DND-41 (cell line): Measurements from ENCODE around the gene CARHSP1.

ENCODE experiments used
- ATAC-seq: fragments of 200-7000 bp; cut with Tn5 transposase; 3 replicates; pipeline ENCODE4 v1.9.1; 2021; ENCODE audit warnings: low read depth; ENCODE audit not compliant: insufficient read depth
- DNase-seq: peaks from one replicate; pipeline ENCODE4 v3.0.0-alpha.2; 2020
- H2AFZ ChIP-seq: 2 replicates; pipeline ENCODE4 v1.6.0; 2012; ENCODE audit warnings: low read depth, low read length
- H3K27ac ChIP-seq: 2 replicates; pipeline ENCODE4 v1.5.1; 2012; ENCODE audit warnings: low read length, inconsistent platforms
- H3K27me3 ChIP-seq: fragments of 200-600 bp; sonication (generic); 2 replicates; pipeline ENCODE4 v1.6.0; 2012; ENCODE audit warnings: low read length, mild to moderate bottlenecking, inconsistent platforms; ENCODE audit not compliant: insufficient read depth, poor library complexity
- H3K36me3 ChIP-seq: 2 replicates; pipeline ENCODE4 v1.5.1; 2012; ENCODE audit warnings: low read length, inconsistent platforms; ENCODE audit not compliant: insufficient read depth
- H3K4me1 ChIP-seq: 2 replicates; pipeline ENCODE4 v1.5.1; 2012; ENCODE audit warnings: mild to moderate bottlenecking, low read length; ENCODE audit not compliant: insufficient read depth
- H3K4me2 ChIP-seq: 2 replicates; pipeline ENCODE4 v1.6.0; 2012; ENCODE audit warnings: mild to moderate bottlenecking, moderate library complexity, low read length, inconsistent platforms; ENCODE audit not compliant: insufficient read depth
- H3K4me3 ChIP-seq, 2 experiments: fragments of 200-600 bp in 1 of 2; shearing (Covaris generic) in 1 of 2; 2 replicates each; pipeline ENCODE4 v1.5.1; 2012 to 2016; ENCODE audit warnings: inconsistent platforms in 2 of 2, low read length in 2 of 2, mild to moderate bottlenecking in 2 of 2, low read depth in 1 of 2, moderate library complexity in 1 of 2
- H3K79me2 ChIP-seq: 2 replicates; pipeline ENCODE4 v1.6.0; 2012; ENCODE audit warnings: low read length, inconsistent platforms; ENCODE audit not compliant: insufficient read depth
- H3K9ac ChIP-seq: 2 replicates; pipeline ENCODE4 v1.6.0; 2012; ENCODE audit warnings: low read depth, mild to moderate bottlenecking, inconsistent platforms, low read length, moderate library complexity
- H3K9me3 ChIP-seq: 2 replicates; pipeline ENCODE4 v1.5.1; 2012; ENCODE audit warnings: low read length, moderate library complexity, mild to moderate bottlenecking, inconsistent platforms; ENCODE audit not compliant: insufficient read depth, severe bottlenecking
- H4K20me1 ChIP-seq: 2 replicates; pipeline ENCODE4 v1.6.0; 2012; ENCODE audit warnings: low read length; ENCODE audit not compliant: insufficient read depth
- CTCF ChIP-seq: IDR thresholded peaks from 2 replicates; pipeline ENCODE4 v1.5.1; 2012; ENCODE audit warnings: borderline replicate concordance, low read length, moderate library complexity, mild to moderate bottlenecking; ENCODE audit not compliant: poor library complexity, severe bottlenecking; ENCODE audit errors: extremely low read depth
- EZH2 ChIP-seq: IDR thresholded peaks from 3 replicates; pipeline ENCODE4 v1.6.1; 2012; ENCODE audit warnings: borderline replicate concordance, low read depth, mild to moderate bottlenecking, moderate library complexity, low read length, inconsistent platforms; ENCODE audit not compliant: severe bottlenecking

Gene CARHSP1

GRCh38 chr16:8886593-8887430 lies 18.0 kb upstream of the CARHSP1 start:
- Histone ChIP-seq H3K4me1 (no peaks in the 10 kb centered on the region), H3K4me3 (no peak overlapping the region), H3K36me3 (peaks cover 34% of the 10 kb centered on the region), H2AFZ (no peak overlapping the region), H3K9ac (no peak overlapping the region), H3K9me3 (no peaks in the 10 kb centered on the region), H3K27me3 (no peaks in the 10 kb centered on the region), H3K79me2 (no peaks in the 10 kb centered on the region), H3K4me2 (no peak overlapping the region), H4K20me1 (peaks cover 34% of the 10 kb centered on the region), H3K27ac (no peak overlapping the region)
- DNase-seq, result no peak
- no peak for ATAC-seq
- no peak for TF ChIP-seq CTCF
- no peak for TF ChIP-seq EZH2

GRCh38 chr16:8885674-8886592 lies 17.1 kb upstream of the CARHSP1 start:
- no peaks in the 10 kb centered on the region for H3K4me1 ChIP-seq
- no peaks in the 10 kb centered on the region for H3K9me3 ChIP-seq
- no peak overlapping the region for H2AFZ ChIP-seq
- peaks cover 30% of the 10 kb centered on the region for H4K20me1 ChIP-seq
- H3K27ac ChIP-seq, result no peak overlapping the region
- no peak overlapping the region for H3K9ac ChIP-seq
- peaks cover 26% of the 10 kb centered on the region for H3K36me3 ChIP-seq
- no peaks in the 10 kb centered on the region for H3K27me3 ChIP-seq
- H3K79me2 ChIP-seq, result no peaks in the 10 kb centered on the region
- TF ChIP-seq EZH2 (no peak), CTCF (peak; percentile 24)
- no peak overlapping the region for H3K4me3 ChIP-seq
- ATAC-seq (peak; percentile 30), DNase-seq (no peak)
- H3K4me2 ChIP-seq, result no peak overlapping the region

- H3K4me2 ChIP-seq, result no peak overlapping the region
- H3K79me2 ChIP-seq, result no peaks in the 10 kb centered on the region
- no peak overlapping the region for H3K4me3 ChIP-seq
- no peak overlapping the region for H2AFZ ChIP-seq
- peaks cover 9% of the 10 kb centered on the region; the same call in 1 of the 2 replicates for H4K20me1 ChIP-seq
- H3K27me3 ChIP-seq, result no peaks in the 10 kb centered on the region
- TF ChIP-seq CTCF (no peak), EZH2 (no peak)
- H3K4me1 ChIP-seq, result peaks cover 7% of the 10 kb centered on the region
- no peak overlapping the region for H3K27ac ChIP-seq
- ATAC-seq, result no peak
- peaks cover 2% of the 10 kb centered on the region; the same call in 1 of the 2 replicates for H3K36me3 ChIP-seq
- H3K9ac ChIP-seq, result no peak overlapping the region
- DNase-seq, result no peak
- H3K9me3 ChIP-seq, result no peaks in the 10 kb centered on the region
These were observed 14.0 kb upstream of the CARHSP1 start for GRCh38 chr16:8882725-8883377.
